GM12891 (cell line): ENCODE measurements around the gene FANCC.

Source experiments
- POLR2A ChIP-seq: IDR thresholded peaks from 2 replicates; pipeline ENCODE4 v1.6.1; 2011; ENCODE audit warnings: low read depth, low read length, control low read depth
- POLR2AphosphoS5 ChIP-seq: IDR thresholded peaks from 2 replicates; pipeline ENCODE4 v1.6.1; 2011; ENCODE audit warnings: low read depth, low read length, control low read depth
- SPI1 ChIP-seq: IDR thresholded peaks from 2 replicates; pipeline ENCODE4 v1.6.1; 2011; ENCODE audit warnings: low read depth, low read length, control low read depth
- TAF1 ChIP-seq: IDR thresholded peaks from 2 replicates; pipeline ENCODE4 v1.6.1; 2011; ENCODE audit warnings: low read depth, low read length, control low read depth

DNA sequence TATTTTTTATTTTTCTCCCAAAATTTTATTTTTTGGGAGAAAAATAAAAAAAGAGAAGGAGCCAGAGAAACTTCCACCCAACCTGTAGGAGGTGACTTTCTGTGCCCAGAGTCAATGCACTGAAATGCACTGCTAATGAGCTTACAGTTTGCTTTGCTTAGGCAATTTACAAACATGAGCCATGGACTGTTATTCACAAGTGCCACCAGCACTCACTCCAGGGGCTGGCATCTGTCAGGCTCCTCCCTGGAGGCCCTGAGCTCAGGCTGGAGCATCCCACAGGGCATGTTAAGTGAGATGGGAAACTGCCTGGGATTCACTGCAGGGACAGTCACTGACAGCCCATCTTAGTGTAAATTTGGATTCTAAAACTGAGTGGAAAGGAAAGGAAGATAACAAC, 74.9 kb downstream of the FANCC start:
- TF ChIP-seq POLR2A (no peak), POLR2AphosphoS5 (no peak), TAF1 (no peak), SPI1 (no peak)
